ENCODE data around the gene KSR2. TPM values are rescaled to one million over a fixed set of nuclear protein-coding genes. Genes with fewer than 3 reads are reported as not detected.
"Not testable (repeated sequence)": the region's sequence is repeated elsewhere in the genome, so short reads cannot be mapped to it uniquely, and the experiment has no call there.

The KSR2 gene
- total and polyA plus RNA-seq, 9 donors = under 0.01 to 0.15 (median 0.08) TPM; not detected in 4

GRCh38 chr12:117803001-117803400, 165.8 kb downstream of the KSR2 start:
- WGBS, 3 donors = 37 to 57% (median 41%) methylated on average over 6 of the region's 6 CpGs
- intact Hi-C loops (cut with DNase I) = no loop called here
- Histone ChIP-seq H3K27ac (no peak overlapping the region), H3K36me3 (no peaks in the 10 kb centered on the region), H3K27me3 (no peaks in the 10 kb centered on the region), H3K4me3 (no peak overlapping the region), H3K9me3 (no peaks in the 10 kb centered on the region), H3K4me1 (ENCODE audit: insufficient read depth) (no peaks in the 10 kb centered on the region)
- TF ChIP-seq POLR2A (IDR thresholded peaks at IDR 0.05) (no peak), EP300 (IDR thresholded peaks at IDR 0.05) (no peak)
- TF ChIP-seq, protein P1, sequence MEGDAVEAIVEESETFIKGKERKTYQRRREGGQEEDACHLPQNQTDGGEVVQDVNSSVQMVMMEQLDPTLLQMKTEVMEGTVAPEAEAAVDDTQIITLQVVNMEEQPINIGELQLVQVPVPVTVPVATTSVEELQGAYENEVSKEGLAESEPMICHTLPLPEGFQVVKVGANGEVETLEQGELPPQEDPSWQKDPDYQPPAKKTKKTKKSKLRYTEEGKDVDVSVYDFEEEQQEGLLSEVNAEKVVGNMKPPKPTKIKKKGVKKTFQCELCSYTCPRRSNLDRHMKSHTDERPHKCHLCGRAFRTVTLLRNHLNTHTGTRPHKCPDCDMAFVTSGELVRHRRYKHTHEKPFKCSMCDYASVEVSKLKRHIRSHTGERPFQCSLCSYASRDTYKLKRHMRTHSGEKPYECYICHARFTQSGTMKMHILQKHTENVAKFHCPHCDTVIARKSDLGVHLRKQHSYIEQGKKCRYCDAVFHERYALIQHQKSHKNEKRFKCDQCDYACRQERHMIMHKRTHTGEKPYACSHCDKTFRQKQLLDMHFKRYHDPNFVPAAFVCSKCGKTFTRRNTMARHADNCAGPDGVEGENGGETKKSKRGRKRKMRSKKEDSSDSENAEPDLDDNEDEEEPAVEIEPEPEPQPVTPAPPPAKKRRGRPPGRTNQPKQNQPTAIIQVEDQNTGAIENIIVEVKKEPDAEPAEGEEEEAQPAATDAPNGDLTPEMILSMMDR (IDR thresholded peaks at IDR 0.05) = no peak
- DNase-seq = no peak

GRCh38 chr12:117800711-117801110, 168.1 kb downstream of the KSR2 start:
- H3K27ac ChIP-seq; H3K4me1 ChIP-seq (ENCODE audit: insufficient read depth); H3K4me3 ChIP-seq; H3K9me3 ChIP-seq; H3K27me3 ChIP-seq; DNase-seq; intact Hi-C loops (cut with DNase I); H3K36me3 ChIP-seq: not testable (repeated sequence)
- 78 to 90% (median 83%) methylated on average over 6 of the region's 6 CpGs for WGBS, 3 donors

DNA sequence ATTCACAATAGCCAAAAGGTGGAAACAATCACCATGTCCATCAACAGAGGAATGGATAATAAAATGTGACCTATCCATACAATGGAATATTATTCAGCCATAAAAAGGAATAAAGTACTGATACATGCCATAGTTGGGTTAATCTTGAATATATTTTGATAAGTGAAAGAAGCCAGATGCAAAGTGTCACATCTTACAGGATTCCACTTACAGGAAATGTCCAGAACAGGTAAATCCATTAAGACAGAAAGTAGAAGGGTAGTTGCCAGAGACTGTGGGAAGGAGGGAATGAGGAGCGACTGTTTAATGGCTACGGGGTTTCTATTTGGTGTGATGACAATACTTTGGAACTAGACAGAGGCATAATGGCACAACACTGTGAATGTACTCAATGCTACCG, 171.6 kb downstream of the KSR2 start:
- intact Hi-C loops (cut with DNase I) = no loop called here
- Histone ChIP-seq H3K27ac (no peak overlapping the region), H3K27me3 (no peaks in the 10 kb centered on the region), H3K9me3 (no peaks in the 10 kb centered on the region), H3K36me3 (no peaks in the 10 kb centered on the region), H3K4me1 (ENCODE audit: insufficient read depth) (no peaks in the 10 kb centered on the region), H3K4me3 (no peak overlapping the region)
- WGBS, 3 donors = 91% methylated on average over 3 of the region's 3 CpGs
- TF ChIP-seq, protein P1 (IDR thresholded peaks at IDR 0.05) = no peak
- no peak for TF ChIP-seq EP300 (IDR thresholded peaks at IDR 0.05)
- no peak for TF ChIP-seq POLR2A (IDR thresholded peaks at IDR 0.05)
- no peak for DNase-seq

GRCh38 chr12:117792877-117793424, 175.8 kb downstream of the KSR2 start:
- 86 to 90% (median 89%) methylated on average over 8 of the region's 8 CpGs for WGBS, 3 donors
- H3K9me3 ChIP-seq = no peaks in the 10 kb centered on the region
- no peaks in the 10 kb centered on the region for H3K36me3 ChIP-seq
- DNase-seq = no peak
- no peak overlapping the region for H3K4me3 ChIP-seq
- no peaks in the 10 kb centered on the region for H3K27me3 ChIP-seq
- no peak overlapping the region for H3K27ac ChIP-seq
- TF ChIP-seq, protein P1 (IDR thresholded peaks at IDR 0.05) = no peak
- TF ChIP-seq POLR2A (IDR thresholded peaks at IDR 0.05) = no peak
- no peak for TF ChIP-seq EP300 (IDR thresholded peaks at IDR 0.05)
- H3K4me1 ChIP-seq (ENCODE audit: insufficient read depth) = no peaks in the 10 kb centered on the region
- intact Hi-C loops (cut with DNase I) = no loop called here

- Histone ChIP-seq H3K36me3 (no peaks in the 10 kb centered on the region), H3K27me3 (no peaks in the 10 kb centered on the region), H3K4me1 (ENCODE audit: insufficient read depth) (no peaks in the 10 kb centered on the region), H3K4me3 (no peak overlapping the region), H3K27ac (no peak overlapping the region), H3K9me3 (no peaks in the 10 kb centered on the region)
- intact Hi-C loops (cut with DNase I) = no loop called here
- 15 to 23% (median 16%) methylated on average over 4 of the region's 4 CpGs for WGBS, 3 donors
- DNase-seq = no peak
- TF ChIP-seq EP300 (IDR thresholded peaks at IDR 0.05) (no peak), POLR2A (IDR thresholded peaks at IDR 0.05) (no peak)
- TF ChIP-seq, protein P1 (IDR thresholded peaks at IDR 0.05) = no peak
Measured at GRCh38 chr12:117792471-117792870, 176.3 kb downstream of the KSR2 start.

All from ovary (tissue), 9 donors.